PC-3 (cell line): ENCODE measurements around the gene TCF7L1. TPM values are rescaled to one million over a fixed set of nuclear protein-coding genes. Genes with fewer than 3 reads are reported as not detected.

Source experiments
- ATAC-seq: fragments of 200-7000 bp; cut with Tn5 transposase; 2 replicates; pipeline ENCODE4 v1.9.1; 2020; ENCODE audit warnings: mild to moderate bottlenecking, moderate library complexity
- BruUV-seq: library from RNA; stranded (reverse); fragments of 400-500 nt; replicated peaks from 2 replicates; lab custom pipeline; 2021; lab: Mats Ljungman, UMichigan
- CTCF ChIA-PET: fragments of 300-600 bp; sonication (Branson Sonifier 250); formaldehyde crosslinking; loops from one replicate; lab custom pipeline; 2022; ENCODE audit warnings: antibody characterized with exemption; lab: Charles Lee
- POLR2A ChIA-PET: fragments of 300-600 bp; sonication (Branson Sonifier 250); formaldehyde crosslinking; loops from one replicate; lab custom pipeline; 2022; ENCODE audit warnings: antibody characterized with exemption; ENCODE audit not compliant: unreplicated experiment; lab: Charles Lee
- DNase-seq: peaks from one replicate; pipeline ENCODE4 v3.0.0-alpha.2; 2015
- H2AFZ ChIP-seq: fragments of 300-600 bp; sonication (generic); 2 replicates; pipeline ENCODE4 v1.6.0; 2016; ENCODE audit warnings: antibody characterized with exemption, low read length
- H3F3A ChIP-seq: fragments of 300-600 bp; sonication (generic); one replicate; pipeline ENCODE4 v1.6.0; 2017; ENCODE audit warnings: antibody characterized with exemption, low read length, control low read depth, mild to moderate bottlenecking; ENCODE audit not compliant: unreplicated experiment
- H3K27ac ChIP-seq: fragments of 300-600 bp; sonication (generic); 2 replicates; pipeline ENCODE4 v1.5.1; 2016; ENCODE audit warnings: mild to moderate bottlenecking, low read length
- H3K27me3 ChIP-seq: fragments of 300-600 bp; sonication (generic); 2 replicates; pipeline ENCODE4 v1.6.1; 2016; ENCODE audit warnings: low read length, mixed read lengths
- H3K36me3 ChIP-seq: fragments of 300-600 bp; sonication (generic); 2 replicates; pipeline ENCODE4 v1.6.1; 2016; ENCODE audit warnings: low read depth, mixed run types, low read length, mixed read lengths
- H3K4me1 ChIP-seq: fragments of 300-600 bp; sonication (generic); 2 replicates; pipeline ENCODE4 v1.5.1; 2016; ENCODE audit warnings: low read length; ENCODE audit not compliant: insufficient read depth
- H3K4me2 ChIP-seq: fragments of 300-600 bp; sonication (generic); 2 replicates; pipeline ENCODE4 v1.6.0; 2016; ENCODE audit warnings: low read length
- H3K4me3 ChIP-seq: fragments of 300-600 bp; sonication (generic); 2 replicates; pipeline ENCODE4 v1.5.1; 2016; ENCODE audit warnings: mild to moderate bottlenecking, low read length, mixed read lengths
- H3K79me2 ChIP-seq: fragments of 300-600 bp; sonication (generic); 2 replicates; pipeline ENCODE4 v1.6.1; 2017; ENCODE audit warnings: low read length, mixed read lengths
- H3K9ac ChIP-seq: fragments of 300-600 bp; sonication (generic); 2 replicates; pipeline ENCODE4 v1.6.0; 2016; ENCODE audit warnings: mild to moderate bottlenecking, low read length
- H3K9me2 ChIP-seq: fragments of 300-600 bp; sonication (generic); replicated peaks from 2 replicates; pipeline ENCODE4 v1.6.1; 2016; ENCODE audit warnings: mixed run types, low read length, mixed read lengths
- H3K9me3 ChIP-seq: fragments of 300-600 bp; sonication (generic); 2 replicates; pipeline ENCODE4 v1.6.1; 2016; ENCODE audit warnings: low read length, mixed read lengths
- H4K20me1 ChIP-seq: fragments of 300-600 bp; sonication (generic); 2 replicates; pipeline ENCODE4 v1.6.1; 2016; ENCODE audit warnings: low read length, mixed read lengths
- CTCF ChIP-seq: fragments of 300-600 bp; sonication (generic); conservative IDR thresholded peaks from 2 replicates; pipeline ENCODE4 v1.5.1; 2017; ENCODE audit warnings: antibody characterized with exemption, low read depth, mild to moderate bottlenecking, low read length
- EZH2 ChIP-seq: fragments of 300-600 bp; sonication (generic); IDR thresholded peaks from one replicate; pipeline ENCODE4 v1.6.1; 2017; ENCODE audit warnings: antibody characterized with exemption, mild to moderate bottlenecking, low read length; ENCODE audit not compliant: unreplicated experiment
- EZH2phosphoT487 ChIP-seq: fragments of 300-600 bp; sonication (generic); IDR thresholded peaks from 2 replicates; pipeline ENCODE4 v1.6.1; 2018; ENCODE audit warnings: mild to moderate bottlenecking, antibody characterized with exemption, low read length, borderline replicate concordance
- intact Hi-C: fragments of 100-400 bp; cut with micrococcal nuclease; formaldehyde crosslinking; loops from 2 replicates; pipeline ENCODE4 v1.9.0; 2023
- total RNA-seq: library from RNA; depleted of rRNA; stranded (reverse); fragments of >200 nt; gene quantifications from 2 replicates; pipeline ENCODE4 v1.2.3, GENCODE V29; 2014

The TCF7L1 gene
- total RNA-seq, 1 experiment from 2014 or later, result 1.8 TPM

GRCh38 chr2:85183479-85183878 lies 50.3 kb downstream of the TCF7L1 start:
- Histone ChIP-seq H3K4me3 (no peak overlapping the region), H3K4me1 (peaks cover 12% of the 10 kb centered on the region; the same call in 1 of the 2 replicates), H3K36me3 (no peaks in the 10 kb centered on the region), H3K9ac (no peak overlapping the region), H3K27me3 (no peaks in the 10 kb centered on the region), H3K9me3 (no peaks in the 10 kb centered on the region), H4K20me1 (no peaks in the 10 kb centered on the region), H2AFZ (no peak overlapping the region), H3K27ac (no peak overlapping the region), H3K9me2 (no peaks in the 10 kb centered on the region), H3F3A (no peaks in the 10 kb centered on the region), H3K79me2 (no peaks in the 10 kb centered on the region), H3K4me2 (no peak overlapping the region)
- DNase-seq (peak; percentile 51), ATAC-seq (peak; percentile 84)
- BruUV-seq, result no TSS peak
- ChIA-PET POLR2A (no interaction called here), CTCF (no interaction called here)
- intact Hi-C loops, result no loop called here
- no peak for TF ChIP-seq CTCF

GRCh38 chr2:85184231-85184630 lies 51.0 kb downstream of the TCF7L1 start:
- ATAC-seq (no peak), DNase-seq (no peak)
- Histone ChIP-seq H3K4me2 (no peak overlapping the region), H3K27me3 (no peaks in the 10 kb centered on the region), H3K9me3 (no peaks in the 10 kb centered on the region), H4K20me1 (no peaks in the 10 kb centered on the region), H3K9me2 (no peaks in the 10 kb centered on the region), H3K4me1 (peaks cover 18% of the 10 kb centered on the region; the same call in 1 of the 2 replicates), H3F3A (no peaks in the 10 kb centered on the region), H3K79me2 (no peaks in the 10 kb centered on the region), H3K36me3 (no peaks in the 10 kb centered on the region), H3K9ac (no peak overlapping the region), H2AFZ (no peak overlapping the region), H3K27ac (no peak overlapping the region), H3K4me3 (no peak overlapping the region)
- POLR2A ChIA-PET, result no interaction called here
- CTCF ChIA-PET, result interaction anchor here (0.5 kb wide), 1 partner anchor 19 kb away, joined by 3 read pairs; no protein-coding TSS in a partner anchor
- no peak for TF ChIP-seq EZH2phosphoT487
- no peak for TF ChIP-seq CTCF
- no peak for TF ChIP-seq EZH2
- no TSS peak for BruUV-seq
- intact Hi-C loops, result no loop called here

GRCh38 chr2:85184990-85185389 lies 51.8 kb downstream of the TCF7L1 start:
- ChIA-PET POLR2A (no interaction called here), CTCF (no interaction called here)
- Histone ChIP-seq H2AFZ (no peak overlapping the region), H3K79me2 (no peaks in the 10 kb centered on the region), H3K27ac (no peak overlapping the region), H3K4me2 (no peak overlapping the region), H3K4me1 (peaks cover 18% of the 10 kb centered on the region; the same call in 1 of the 2 replicates), H3K27me3 (no peaks in the 10 kb centered on the region), H3K4me3 (no peak overlapping the region), H3F3A (no peaks in the 10 kb centered on the region), H4K20me1 (no peaks in the 10 kb centered on the region), H3K9me3 (no peaks in the 10 kb centered on the region), H3K9me2 (no peaks in the 10 kb centered on the region), H3K36me3 (no peaks in the 10 kb centered on the region), H3K9ac (no peak overlapping the region)
- DNase-seq (no peak), ATAC-seq (no peak)
- intact Hi-C loops, result no loop called here
- BruUV-seq, result no TSS peak
- no peak for TF ChIP-seq EZH2phosphoT487
- no peak for TF ChIP-seq CTCF
- no peak for TF ChIP-seq EZH2
